GM10847 (cell line): ENCODE data around the gene RAD52.

Experiments
- POLR2A ChIP-seq: IDR thresholded peaks from 2 replicates; pipeline ENCODE4 v1.6.1; 2011; ENCODE audit not compliant: insufficient read length; ENCODE audit errors: extremely low read depth

RAD52 gene

GRCh38 chr12:949453-950191, at the start of gene RAD52:
Gene RAD52, minus strand, starts transcription at chr12:949694. Its CDS starts 16,636 bp downstream, at chr12:933058.
- TF ChIP-seq POLR2A = peak; percentile 85

- no peak for TF ChIP-seq POLR2A
Observed at GRCh38 chr12:998020-998874, 48.8 kb upstream of the RAD52 start.

GRCh38 chr12:997505-997904, 48.0 kb upstream of the RAD52 start:
- TF ChIP-seq POLR2A = no peak

- no peak for TF ChIP-seq POLR2A
Observed at GRCh38 chr12:996881-997280, 47.4 kb upstream of the RAD52 start.

- no peak for TF ChIP-seq POLR2A
Observed at GRCh38 chr12:992647-993046, 43.2 kb upstream of the RAD52 start.

GRCh38 chr12:991350-992333, 42.1 kb upstream of the RAD52 start:
- no peak for TF ChIP-seq POLR2A

GRCh38 chr12:990661-991349, 41.3 kb upstream of the RAD52 start, which contains the start of gene ERC1:
Gene ERC1, plus strand, starts transcription at chr12:991223. Its CDS starts 36,681 bp downstream, at chr12:1027904.
- TF ChIP-seq POLR2A = peak; percentile 24

- no peak for TF ChIP-seq POLR2A
Observed at GRCh38 chr12:989751-990660, 40.5 kb upstream of the RAD52 start.

- TF ChIP-seq POLR2A = no peak
Observed at GRCh38 chr12:989051-989450, 39.6 kb upstream of the RAD52 start.

GRCh38 chr12:988646-989045, 39.2 kb upstream of the RAD52 start:
- no peak for TF ChIP-seq POLR2A

- TF ChIP-seq POLR2A = no peak
Observed at GRCh38 chr12:981961-982360, 32.5 kb upstream of the RAD52 start.

GRCh38 chr12:981176-981828, 31.8 kb upstream of the RAD52 start:
- no peak for TF ChIP-seq POLR2A

- TF ChIP-seq POLR2A = no peak
Observed at GRCh38 chr12:979349-979748, 29.9 kb upstream of the RAD52 start.
